GM21390 (cell line): ENCODE measurements around the gene MFGE8.
A peak's percentile ranks its signal among the peaks of the same experiment; 100 is the strongest.

Experiments
- ATAC-seq: cut with Tn5 transposase; IDR thresholded peaks from one replicate; pipeline ENCODE4 v1.9.1; 2021; ENCODE audit not compliant: unreplicated experiment

Gene MFGE8

GRCh38 chr15:88920186-88920891 is 7.2 kb upstream of the MFGE8 start:
- ATAC-seq = no peak

GRCh38 chr15:88918738-88919137 is 5.6 kb upstream of the MFGE8 start:
- ATAC-seq = peak; percentile 56

GRCh38 chr15:88917760-88918159 is 4.6 kb upstream of the MFGE8 start:
- no peak for ATAC-seq

GRCh38 chr15:88915354-88915753 is 2.2 kb upstream of the MFGE8 start:
- ATAC-seq = no peak

- ATAC-seq = no peak
These were observed 631 bp upstream of the MFGE8 start for GRCh38 chr15:88913850-88914169.

GRCh38 chr15:88912500-88912921 is 668 bp downstream of the MFGE8 start:
- ATAC-seq = no peak

- ATAC-seq = no peak
These were observed 1.4 kb downstream of the MFGE8 start for GRCh38 chr15:88911766-88912118.

GRCh38 chr15:88909956-88910831 is 3.0 kb downstream of the MFGE8 start:
- ATAC-seq = no peak

- no peak for ATAC-seq
These were observed 4.2 kb downstream of the MFGE8 start for GRCh38 chr15:88908697-88909621.

- ATAC-seq = no peak
These were observed 5.1 kb downstream of the MFGE8 start for GRCh38 chr15:88908123-88908522.

- ATAC-seq = no peak
These were observed 6.1 kb downstream of the MFGE8 start for GRCh38 chr15:88907111-88907510.

GRCh38 chr15:88906551-88906950 is 6.6 kb downstream of the MFGE8 start:
- no peak for ATAC-seq

GRCh38 chr15:88906130-88906529 is 7.0 kb downstream of the MFGE8 start:
- no peak for ATAC-seq

GRCh38 chr15:88905576-88905975 is 7.6 kb downstream of the MFGE8 start:
- no peak for ATAC-seq

- ATAC-seq = peak; percentile 88
These were observed 8.4 kb downstream of the MFGE8 start for GRCh38 chr15:88904624-88905327.

GRCh38 chr15:88904257-88904623 is 8.9 kb downstream of the MFGE8 start:
- no peak for ATAC-seq

GRCh38 chr15:88902846-88903245 is 10.3 kb downstream of the MFGE8 start:
- no peak for ATAC-seq

GRCh38 chr15:88902221-88902835 is 10.9 kb downstream of the MFGE8 start:
- no peak for ATAC-seq

GRCh38 chr15:88901508-88902220 is 11.5 kb downstream of the MFGE8 start:
- ATAC-seq = no peak

GRCh38 chr15:88900982-88901418 is 12.2 kb downstream of the MFGE8 start:
- ATAC-seq = no peak
